ENCODE data around the gene C18orf32.

Gene C18orf32

DNA sequence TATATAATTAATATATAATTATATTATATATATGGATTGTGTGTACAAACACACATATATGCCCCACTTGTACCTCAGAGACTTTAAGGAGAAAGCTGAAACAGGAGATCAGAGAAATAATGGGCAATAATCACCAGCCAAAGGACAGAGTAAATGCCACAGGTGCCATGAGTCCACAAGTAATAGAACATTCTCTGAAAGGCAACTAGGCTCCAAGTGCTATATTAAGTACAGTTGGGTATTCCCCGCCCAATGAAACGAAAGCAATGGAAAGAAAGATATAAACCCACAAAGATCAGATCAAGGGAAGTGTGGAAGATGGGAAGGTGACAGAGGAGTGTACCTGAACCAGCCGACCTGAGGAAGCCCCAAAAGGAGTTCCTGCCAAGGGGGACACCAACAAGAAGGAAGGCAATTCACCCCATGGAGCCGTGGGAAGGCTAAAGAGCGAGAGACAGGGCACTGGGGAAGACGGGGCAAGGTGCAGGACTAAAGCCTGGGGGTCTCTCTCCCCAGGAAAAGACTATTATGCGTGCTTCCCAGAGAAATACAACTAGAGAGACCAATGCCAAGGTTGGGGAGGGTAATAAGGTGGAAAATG, 45.6 kb downstream of the C18orf32 start:
- Histone ChIP-seq H3K9me3 (ENCODE audit: control insufficient read depth, insufficient read depth, low read length) (no peaks in the 10 kb centered on the region; the same call in 1 of the 2 replicates), H3K9ac (ENCODE audit: low read depth, low read length) (no peak overlapping the region), H3K36me3 (ENCODE audit: insufficient read depth, low read length) (no peaks in the 10 kb centered on the region), H3K4me1 (ENCODE audit: insufficient read depth, low read length) (no peaks in the 10 kb centered on the region)

DNA sequence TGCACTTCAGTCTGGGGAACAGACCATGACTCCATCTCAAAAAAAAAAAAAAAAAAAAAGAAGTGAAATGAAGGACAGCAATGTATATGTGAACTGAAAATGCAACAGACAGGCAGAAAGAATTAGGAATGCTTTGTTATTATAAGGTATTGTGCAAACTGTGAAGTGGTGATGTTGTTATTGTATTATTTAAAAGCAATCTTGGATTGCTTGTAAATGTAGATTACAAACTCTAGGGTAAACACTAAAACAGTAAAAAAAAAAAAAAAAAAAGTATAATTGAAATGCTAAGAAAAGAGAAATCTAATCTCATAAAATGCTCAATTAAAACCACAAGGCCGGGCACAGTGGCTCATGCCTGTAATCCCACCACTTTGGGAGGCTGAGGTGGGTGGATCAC, 51.9 kb downstream of the C18orf32 start:
- Histone ChIP-seq H3K9me3 (ENCODE audit: control insufficient read depth, insufficient read depth, low read length) (no peaks in the 10 kb centered on the region), H3K4me1 (ENCODE audit: insufficient read depth, low read length) (peaks cover 13% of the 10 kb centered on the region), H3K36me3 (ENCODE audit: insufficient read depth, low read length) (no peaks in the 10 kb centered on the region), H3K9ac (ENCODE audit: low read depth, low read length) (no peak overlapping the region)

DNA sequence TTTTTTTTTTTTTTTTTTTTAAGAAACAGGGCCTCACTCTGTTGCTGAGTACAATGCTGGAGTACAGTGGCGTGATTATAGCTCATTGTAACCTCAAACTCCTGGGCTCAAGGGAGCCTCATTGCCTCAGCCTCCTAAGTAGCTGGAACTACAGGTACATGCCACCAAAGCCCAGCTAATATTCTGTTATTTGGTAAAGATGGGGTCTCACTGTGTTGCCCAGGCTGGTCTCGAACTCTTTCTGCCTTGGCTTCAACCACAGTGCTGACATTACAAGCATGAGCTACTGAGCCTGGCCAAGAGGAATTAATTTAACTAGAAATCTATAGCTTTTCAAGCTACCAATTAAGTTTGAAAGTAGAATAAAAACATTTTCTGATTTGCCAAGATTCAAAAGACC, 54.4 kb downstream of the C18orf32 start:
- Histone ChIP-seq H3K36me3 (ENCODE audit: insufficient read depth, low read length) (no peaks in the 10 kb centered on the region), H3K9ac (ENCODE audit: low read depth, low read length) (no peak overlapping the region), H3K4me1 (ENCODE audit: insufficient read depth, low read length) (peaks cover 13% of the 10 kb centered on the region), H3K9me3 (ENCODE audit: control insufficient read depth, insufficient read depth, low read length) (no peaks in the 10 kb centered on the region)

GRCh38 chr18:49431165-49431962, 55.7 kb downstream of the C18orf32 start:
- Histone ChIP-seq H3K4me1 (ENCODE audit: insufficient read depth, low read length) (peaks cover 13% of the 10 kb centered on the region), H3K9ac (ENCODE audit: low read depth, low read length) (no peak overlapping the region), H3K9me3 (ENCODE audit: control insufficient read depth, insufficient read depth, low read length) (no peaks in the 10 kb centered on the region), H3K36me3 (ENCODE audit: insufficient read depth, low read length) (no peaks in the 10 kb centered on the region)

Measured in ES-I3 (cell line).